Measurements from ENCODE around the gene XRCC5. TPM values are rescaled to one million over a fixed set of nuclear protein-coding genes. Genes with fewer than 3 reads are reported as not detected.
A peak's percentile ranks its signal among the peaks of the same experiment; 100 is the strongest.

Gene XRCC5
- total RNA-seq, 1 donor from 2014 or later = 197 TPM

- DNase-seq (ENCODE audit: low spot score) = no peak
Measured at GRCh38 chr2:216156822-216157221, 47.7 kb downstream of the XRCC5 start.

DNA sequence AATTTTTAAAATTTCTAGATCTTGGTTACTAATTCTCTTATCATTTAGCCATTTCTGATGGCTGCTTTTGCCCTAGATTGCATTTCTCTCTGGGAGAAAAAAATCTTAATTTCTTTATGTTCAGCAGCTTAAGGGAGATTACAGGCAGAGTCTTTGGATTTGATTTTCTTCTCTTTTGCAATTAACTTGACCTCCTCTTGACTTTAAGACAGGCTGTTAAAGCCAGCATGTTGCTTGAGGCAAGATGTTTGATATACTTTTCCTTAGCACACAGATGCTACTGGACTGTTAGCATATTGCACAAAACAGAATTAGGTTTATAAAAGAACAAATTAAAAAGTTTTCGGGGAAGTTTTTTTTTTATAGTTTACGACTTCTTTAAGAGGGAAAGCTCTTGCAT is 50.0 kb downstream of the XRCC5 start:
- DNase-seq (ENCODE audit: low spot score) = peak; percentile 58

GRCh38 chr2:216159646-216160045 is 50.5 kb downstream of the XRCC5 start:
- DNase-seq (ENCODE audit: low spot score) = no peak

DNA sequence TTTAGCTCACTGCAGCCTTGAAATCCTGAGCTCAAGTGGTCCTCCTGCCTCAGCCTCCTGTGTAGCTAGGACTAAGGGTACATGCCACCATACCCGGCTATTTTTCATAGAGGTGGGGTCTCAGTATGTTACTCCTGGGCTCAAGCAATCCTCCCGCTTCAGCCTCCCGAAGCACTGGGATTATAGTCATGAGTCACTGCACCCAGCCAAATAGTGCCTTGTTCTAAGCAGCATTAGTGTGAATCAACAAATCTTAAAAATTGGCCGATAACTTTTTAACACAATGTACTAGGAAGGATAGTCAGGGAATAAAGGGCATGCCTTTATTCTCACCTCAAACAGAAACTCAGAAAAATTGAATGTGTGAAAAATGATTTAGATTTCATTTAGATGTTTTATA is 51.6 kb downstream of the XRCC5 start:
- DNase-seq (ENCODE audit: low spot score) = peak; percentile 34

DNA sequence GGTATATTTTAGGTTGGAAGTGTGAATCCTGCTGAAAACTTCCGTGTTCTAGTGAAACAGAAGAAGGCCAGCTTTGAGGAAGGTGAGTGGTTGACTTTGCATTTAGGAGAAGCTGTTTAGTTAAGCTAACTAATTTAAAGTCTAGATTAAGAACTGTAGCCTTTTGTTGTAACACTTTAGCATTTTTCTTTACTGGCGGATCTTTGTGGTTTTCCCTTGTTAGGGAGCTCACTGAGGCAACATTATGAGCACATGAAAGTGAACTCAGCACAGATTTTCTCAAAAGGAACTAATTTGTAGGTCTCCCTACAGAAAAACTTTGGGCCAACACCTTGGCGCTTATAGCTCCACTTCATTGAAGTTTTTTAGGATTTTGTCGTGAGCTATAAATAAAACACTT is 52.8 kb downstream of the XRCC5 start:
- no peak for DNase-seq (ENCODE audit: low spot score)

GRCh38 chr2:216163518-216163917 is 54.4 kb downstream of the XRCC5 start:
- peak; percentile 98 for DNase-seq (ENCODE audit: low spot score)

DNA sequence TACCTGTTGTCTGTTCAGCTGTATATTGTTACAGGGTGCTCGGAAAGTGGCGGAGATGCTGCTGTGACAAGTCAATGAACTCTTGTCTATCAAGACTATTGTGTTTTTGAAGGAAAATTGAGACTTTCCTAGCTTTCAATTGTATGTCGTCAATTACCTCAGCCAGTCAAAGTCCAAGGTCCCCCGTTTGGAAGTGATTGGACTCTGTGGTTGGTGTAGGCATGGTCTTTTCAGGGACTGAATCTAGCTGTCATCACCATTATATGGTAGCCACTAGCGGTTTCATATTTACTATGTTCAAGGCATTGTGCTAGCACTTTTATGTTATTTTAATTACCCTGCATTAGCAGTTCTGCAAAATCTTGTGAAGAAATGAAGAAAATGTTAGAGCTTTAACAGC is 54.9 kb downstream of the XRCC5 start:
- no peak for DNase-seq (ENCODE audit: low spot score)

DNA sequence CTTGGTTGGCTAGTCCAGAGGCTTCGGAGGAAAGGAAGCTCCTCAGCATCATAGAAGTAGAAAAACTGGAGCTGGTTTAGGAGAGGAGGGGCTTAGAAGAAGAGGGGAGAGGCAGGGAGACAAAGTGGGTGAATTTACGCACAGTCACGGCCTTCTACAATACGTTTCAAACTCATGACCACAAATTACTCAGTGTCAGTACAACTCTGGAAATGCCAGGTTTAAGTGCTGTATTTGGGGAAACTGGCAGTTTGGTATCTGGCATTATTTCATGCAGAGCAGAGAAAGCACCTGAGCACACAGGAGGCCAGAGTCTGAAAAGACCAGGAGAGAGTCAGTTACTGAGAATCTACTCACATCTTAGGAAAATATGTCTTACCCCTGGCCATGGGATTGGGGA is 55.4 kb downstream of the XRCC5 start:
- no peak for DNase-seq (ENCODE audit: low spot score)

- DNase-seq (ENCODE audit: low spot score) = peak; percentile 40
Measured at GRCh38 chr2:216165711-216166110, 56.6 kb downstream of the XRCC5 start.

GRCh38 chr2:216169087-216169486 is 59.9 kb downstream of the XRCC5 start:
- DNase-seq (ENCODE audit: low spot score) = no peak

DNA sequence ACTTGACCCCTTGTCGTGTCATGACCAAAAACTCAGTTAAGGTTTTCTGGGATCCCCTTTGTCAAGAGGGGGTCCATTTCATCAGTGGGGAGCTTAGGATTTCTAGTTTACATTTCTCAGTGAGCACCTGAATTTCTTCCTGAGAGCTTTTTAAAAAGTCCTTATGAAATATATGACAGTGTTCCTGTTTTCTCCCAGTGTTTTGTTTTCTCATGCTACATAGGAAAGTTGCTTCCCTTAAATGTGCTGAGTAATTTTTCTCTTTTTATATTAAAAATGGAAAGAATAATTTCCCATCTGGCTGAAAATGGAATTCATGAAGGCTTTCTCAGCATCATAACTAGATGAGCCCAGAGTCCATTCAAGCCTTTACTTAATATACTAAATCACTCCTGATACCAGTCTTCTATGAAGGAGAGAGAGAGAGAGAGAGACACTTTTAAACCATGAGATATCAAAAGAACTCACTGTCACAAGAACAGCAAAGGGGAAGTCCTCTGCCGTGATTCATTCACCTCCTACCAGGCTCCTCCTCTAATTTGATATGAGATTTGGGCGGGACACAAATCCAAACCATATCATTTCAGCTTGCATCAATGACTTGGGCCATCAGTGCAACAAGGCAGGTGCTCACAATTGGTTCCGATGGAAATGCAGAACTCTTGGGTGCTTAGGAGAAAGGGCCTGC is 61.1 kb downstream of the XRCC5 start:
- no peak for DNase-seq (ENCODE audit: low spot score)

- no peak for DNase-seq (ENCODE audit: low spot score)
Measured at GRCh38 chr2:216171011-216171410, 61.9 kb downstream of the XRCC5 start.

GRCh38 chr2:216172493-216172892 is 63.3 kb downstream of the XRCC5 start:
- no peak for DNase-seq (ENCODE audit: low spot score)

DNA sequence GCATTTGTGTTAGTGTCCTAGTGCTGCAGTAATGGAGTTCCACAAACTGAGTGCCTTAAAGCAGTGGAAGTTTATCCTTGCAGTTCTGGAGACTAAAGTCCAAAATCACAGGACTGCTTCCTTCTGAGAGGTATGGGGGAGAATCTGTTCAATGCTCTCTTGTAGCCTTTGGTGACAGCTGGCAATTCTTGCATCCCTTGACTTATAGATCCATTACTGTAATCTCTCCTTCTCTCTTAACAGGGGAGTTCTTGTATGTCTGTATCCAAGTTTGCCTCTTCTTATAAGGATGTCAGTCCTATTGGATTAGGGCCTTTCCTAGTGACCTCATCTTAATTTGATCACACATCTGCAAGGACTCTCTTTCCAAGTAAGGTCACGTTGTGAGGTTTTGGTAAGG is 69.9 kb downstream of the XRCC5 start:
- DNase-seq (ENCODE audit: low spot score) = no peak

DNA sequence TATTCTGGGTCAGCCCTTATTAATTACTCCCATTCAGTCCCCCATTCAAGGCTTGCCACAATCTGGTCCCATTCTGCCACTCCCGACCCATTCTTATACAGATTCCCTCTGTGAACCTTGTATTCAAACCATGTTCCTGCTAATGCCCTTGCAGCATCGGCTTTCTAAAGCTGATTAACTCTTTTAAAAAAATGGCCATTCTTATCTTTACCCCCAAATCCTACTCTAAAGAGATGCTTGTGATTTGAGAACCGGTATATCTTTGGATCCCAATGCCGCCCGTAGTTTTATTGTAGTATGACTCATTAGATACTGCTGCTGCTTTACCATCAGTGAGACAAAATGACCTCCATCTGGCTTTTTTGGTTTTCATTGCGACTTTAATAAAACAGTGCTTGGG is 72.2 kb downstream of the XRCC5 start:
- peak; percentile 87 for DNase-seq (ENCODE audit: low spot score)

GRCh38 chr2:216181953-216182461 is 72.9 kb downstream of the XRCC5 start:
- no peak for DNase-seq (ENCODE audit: low spot score)

- DNase-seq (ENCODE audit: low spot score) = no peak
Measured at GRCh38 chr2:216183462-216183861, 74.3 kb downstream of the XRCC5 start.

- no peak for DNase-seq (ENCODE audit: low spot score)
Measured at GRCh38 chr2:216188559-216188850, 79.4 kb downstream of the XRCC5 start.

- no peak for DNase-seq (ENCODE audit: low spot score)
Measured at GRCh38 chr2:216188956-216189355, 79.8 kb downstream of the XRCC5 start.

DNA sequence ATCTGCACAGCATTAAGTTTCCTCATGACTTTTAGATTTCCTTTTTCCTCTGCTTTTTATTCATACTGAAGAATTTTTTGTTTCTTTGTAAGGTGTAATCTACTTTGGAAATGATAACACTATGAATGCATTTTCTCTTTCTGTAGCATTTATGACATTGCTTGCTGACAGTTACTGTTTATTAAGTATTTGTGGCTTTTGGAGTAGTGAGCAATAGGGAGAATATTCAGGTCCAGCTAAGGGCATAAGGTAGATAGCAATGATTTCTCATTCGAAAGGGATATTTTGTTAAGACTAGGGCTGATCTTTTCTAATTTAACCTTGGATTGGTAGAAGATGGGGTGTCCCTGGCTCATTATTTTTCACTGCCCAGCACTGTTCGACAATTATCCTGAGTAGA is 80.3 kb downstream of the XRCC5 start:
- DNase-seq (ENCODE audit: low spot score) = no peak

DNA sequence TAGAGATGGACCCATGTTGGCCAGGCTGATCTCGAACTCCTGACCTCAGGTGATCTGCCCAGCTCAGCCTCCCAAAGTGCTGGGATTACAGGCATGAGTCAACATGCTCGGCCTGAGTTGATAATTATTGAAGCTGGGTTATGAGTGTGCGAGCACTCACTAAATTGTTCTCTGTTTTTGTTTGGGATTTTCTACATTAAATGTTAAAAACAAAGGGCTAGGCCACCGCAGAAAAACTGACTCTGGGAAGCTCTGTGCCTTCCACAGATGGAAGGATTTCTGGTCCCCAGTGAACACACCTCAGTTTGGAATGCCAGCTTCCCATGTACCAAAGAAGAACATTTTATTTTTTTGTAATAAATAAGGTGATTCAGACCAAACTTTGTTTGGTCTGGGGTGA is 83.0 kb downstream of the XRCC5 start:
- DNase-seq (ENCODE audit: low spot score) = no peak

DNA sequence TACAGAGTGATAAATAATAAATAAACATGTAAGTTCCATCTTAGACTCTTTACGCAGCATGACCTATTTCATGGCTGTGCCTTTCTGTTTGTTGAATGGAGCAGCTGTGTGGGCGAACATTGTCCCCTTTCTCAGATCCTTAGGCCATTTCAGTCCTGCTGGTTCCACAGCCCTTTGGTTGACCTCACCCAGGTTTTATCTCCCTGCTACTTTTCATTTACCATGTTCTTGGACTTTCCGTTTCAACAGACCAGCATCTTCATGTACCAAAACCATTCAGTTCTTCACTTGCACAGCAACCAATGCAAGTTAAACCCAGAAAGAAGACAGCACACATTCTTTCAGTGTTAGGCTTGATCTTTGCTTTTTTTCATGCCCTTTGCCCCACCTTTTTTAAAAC is 83.8 kb downstream of the XRCC5 start:
- no peak for DNase-seq (ENCODE audit: low spot score)

GRCh38 chr2:216194013-216194412 is 84.9 kb downstream of the XRCC5 start:
- DNase-seq (ENCODE audit: low spot score) = no peak

DNA sequence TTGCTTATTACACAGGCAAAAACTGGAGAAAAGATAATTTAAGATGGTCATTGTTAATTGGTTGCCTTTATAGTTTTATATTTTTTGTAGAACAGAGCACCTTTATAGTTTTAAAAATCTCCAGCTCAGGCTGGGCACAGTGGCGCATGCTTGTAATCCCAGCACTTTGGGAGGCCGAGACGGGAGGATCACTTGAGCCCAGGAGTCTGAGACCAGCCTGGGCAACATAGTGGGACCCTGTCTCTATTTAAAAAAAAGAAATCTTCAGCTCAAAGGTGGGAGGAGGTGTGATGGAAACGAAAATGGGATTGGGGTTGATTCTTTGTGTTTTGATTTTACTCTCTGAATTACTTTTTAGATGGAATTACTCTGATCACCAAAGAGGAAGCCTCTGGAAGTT is 85.4 kb downstream of the XRCC5 start:
- no peak for DNase-seq (ENCODE audit: low spot score)
